Heart right ventricle (tissue), 16 donors: ENCODE results near the gene PAN2. TPM values are rescaled to one million over a fixed set of nuclear protein-coding genes. Genes with fewer than 3 reads are reported as not detected.
"Not testable (repeated sequence)": the region's sequence is repeated elsewhere in the genome, so short reads cannot be mapped to it uniquely, and the experiment has no call there.

Experiments used
- ATAC-seq, 8 donors: fragments of 200-7000 bp; cut with Tn5 transposase; one replicate each; pipeline ENCODE4 v1.9.1; 2020; ENCODE audit warnings: mild to moderate bottlenecking in 8 of 8, moderate library complexity in 8 of 8, moderate number of reproducible peaks in 1 of 8
- DNase-seq, 2 donors: peaks; one replicate each; pipeline ENCODE4 v3.0.0-alpha.2; 2020
- H3K27ac ChIP-seq, 10 donors: fragments of 200-600 bp; sonication (generic) in 2 of 10; one replicate each; pipeline versions ENCODE4 v1.5.0 to v1.8.0; 2020 to 2022; ENCODE audit warnings: mild to moderate bottlenecking in 3 of 10
- H3K27me3 ChIP-seq, 7 donors: fragments of 200-600 bp; one replicate each; pipeline ENCODE4 v1.8.0; 2021 to 2022; ENCODE audit warnings: mild to moderate bottlenecking in 2 of 7
- H3K36me3 ChIP-seq, 9 donors: fragments of 200-600 bp; sonication (generic) in 1 of 9; one replicate each; pipeline versions ENCODE4 v1.5.0 to v1.8.0; 2020 to 2022; ENCODE audit warnings: mild to moderate bottlenecking in 2 of 9
- H3K4me1 ChIP-seq, 9 donors: fragments of 200-600 bp; sonication (generic) in 1 of 9; one replicate each; pipeline versions ENCODE4 v1.5.0 to v1.8.0; 2020 to 2022; ENCODE audit warnings: mild to moderate bottlenecking in 4 of 9
- H3K4me3 ChIP-seq, 10 donors: fragments of 200-600 bp; sonication (generic) in 2 of 10; one replicate each; pipeline versions ENCODE4 v1.5.0 to v1.8.0; 2020 to 2022; ENCODE audit warnings: mild to moderate bottlenecking in 7 of 10, moderate library complexity in 2 of 10
- H3K9me3 ChIP-seq, 11 donors: fragments of 200-600 bp in 10 of 11; sonication (generic) in 2 of 11; one replicate each; pipeline versions ENCODE4 v1.5.0 to v1.8.0; 2013 to 2022; ENCODE audit warnings: mild to moderate bottlenecking in 2 of 11, control low read depth in 1 of 11, moderate library complexity in 1 of 11
- CTCF ChIP-seq, 9 donors: fragments of 200-600 bp; sonication (generic) in 2 of 9; IDR thresholded peaks; one replicate each; pipeline versions ENCODE4 v1.5.0 to v1.8.0; 2021 to 2022; ENCODE audit warnings: antibody characterized with exemption in 9 of 9, mild to moderate bottlenecking in 5 of 9, moderate library complexity in 1 of 9
- WGBS, 2 donors: extraction: QIAGEN DNeasy Blood & Tissue Kit; methylation state at CpG; one replicate each; pipeline ENCODE4 v1.1.7; 2013; ENCODE audit warnings: inconsistent platforms in 1 of 2; 5-methylcytosine and 5-hydroxymethylcytosine counted together
- intact Hi-C, 10 donors: fragments of 100-400 bp; cut with DNase I; formaldehyde crosslinking; loops; one replicate each; pipeline versions ENCODE4 v1.11.1 to v1.14.2; 2022
- polyA plus RNA-seq, 2 donors: library from polyadenylated mRNA; stranded (reverse); fragments of 200-250 nt; gene quantifications; one replicate each; pipeline ENCODE4 v1.2.3, GENCODE V29; 2013
- total RNA-seq, 10 donors: library from RNA; stranded (reverse); fragmentation: NEBNext Ultra II Directional in 3 of 10; extraction: Animal tissue kit (Norgen Biotek cat#: 25700) in 3 of 10; gene quantifications; one replicate each; pipeline versions ENCODE4 v1.2.1 to v1.2.4, GENCODE V29; 2021 to 2023
- donor health status: Arrhythmogenic right ventricular cardiomyopathy.
- donor health status: ischemic (EF 13 %, LVEDD 7.1; RV severe dilation, severe dysfunction).
- donor health status: healthy with polysubstance abuse.
- donor health status: DM: no; HTN: yes; CAD: no.
- donor health status: DM: no; HTN: no; CAD: no.
- donor health status: ischemic (EF 25% LVEDD 6.9; RV normal size, moderate dysfunction).
- donor health status: ischemic (EF 25% LVEDD 5.7; RV mildly dilated, moderate dysfunction).
- donor health status: healthy.
- donor health status: DM: yes; HTN: yes; CAD: no.
- donor health status: Ischemic cardiomyopathy.
- donor health status: ischemic (EF 35%, LVEDD 5.7; RV mildly dilated, moderate dysfunction).
- donor health status: nonischemic (EF 11% LVEDD 7.7; RV severe dilation, severe dysfunction).
- donor health status: DM: yes; HTN: yes; CAD: no.
- donor health status: PGD.
- donor health status: ischemic (EF 29% LVEDD 5.4; RV normal size, mild dysfunction).
- donor health status: nonischemic (EF 23%, LVEDD 6.1; RV moderate dilation, normal function).

PAN2 gene
- total and polyA plus RNA-seq, 12 donors = 20.6 to 85.3 (median 38.1) TPM

GRCh38 chr12:56336361-56337167 is 2.8 kb upstream of the PAN2 start:
- no peaks in the 10 kb centered on the region for H3K27me3 ChIP-seq
- WGBS, 2 donors = 82 to 83% methylated on average over 8 to 9 of the region's 9 CpGs
- H3K27ac ChIP-seq = no peak overlapping the region
- intact Hi-C loops = loop anchor here in 4 of 10 donors (10.0 kb wide), 2 partner anchors 128 to 258 kb away; partner anchors contain the start of gene SPRYD4 (in 4 of the 4)
- no peak overlapping the region for H3K4me3 ChIP-seq
- no peak for TF ChIP-seq CTCF (IDR thresholded peaks at IDR 0.05)
- H3K9me3 ChIP-seq = no peaks in the 10 kb centered on the region
- ATAC-seq (no peak), DNase-seq (no peak)
- peaks cover 0 to 12% (median 0%) of the 10 kb centered on the region in 9 donors for H3K36me3 ChIP-seq
- H3K4me1 ChIP-seq = peaks cover 6 to 41% (median 15%) of the 10 kb centered on the region in 9 donors

- H3K36me3 ChIP-seq, ATAC-seq, DNase-seq, H3K4me3 ChIP-seq, H3K27ac ChIP-seq, H3K9me3 ChIP-seq, H3K27me3 ChIP-seq: not testable (repeated sequence)
- H3K4me1 ChIP-seq = peaks cover 6 to 41% (median 15%) of the 10 kb centered on the region in 9 donors
- WGBS, 2 donors = 95 to 96% methylated on average over 8 of the region's 8 CpGs
- intact Hi-C loops = loop anchor here in 4 of 10 donors (2.0 to 10.0 kb wide), 3 partner anchors 25 to 259 kb away; partner anchors contain the start of genes SPRYD4 (in 4 of the 4) and STAT2 (in 1 of the 4)
Observed at GRCh38 chr12:56335527-56335926, 1.7 kb upstream of the PAN2 start.

GRCh38 chr12:56334490-56334793 is 642 bp upstream of the PAN2 start:
- Histone ChIP-seq H3K36me3 (peaks cover 0 to 8% (median 0%) of the 10 kb centered on the region in 9 donors), H3K9me3 (no peaks in the 10 kb centered on the region), H3K4me1 (peaks cover 6 to 41% (median 15%) of the 10 kb centered on the region in 9 donors), H3K27ac (peak overlapping the region; percentile 84 to 97 (median 94)), H3K27me3 (no peaks in the 10 kb centered on the region), H3K4me3 (peak overlapping the region; percentile 52 to 73 (median 61))
- no peak for DNase-seq
- no peak for ATAC-seq
- WGBS, 2 donors = 5 to 7% methylated on average over 6 of the region's 6 CpGs
- intact Hi-C loops = loop anchor here in 4 of 10 donors (2.0 to 10.0 kb wide), 3 partner anchors 26 to 260 kb away; partner anchors contain the start of genes SPRYD4 (in 4 of the 4) and STAT2 (in 1 of the 4)
- TF ChIP-seq CTCF (IDR thresholded peaks at IDR 0.05) = no peak

- ATAC-seq (peak in 5 of 8 donors; percentile 7 to 49 (median 8)), DNase-seq (no peak)
- H3K27ac ChIP-seq = peak overlapping the region; percentile 84 to 97 (median 94)
- intact Hi-C loops = loop anchor here in 4 of 10 donors (10.0 kb wide), 2 partner anchors 132 to 262 kb away; partner anchors contain the start of gene SPRYD4 (in 4 of the 4)
- no peak for TF ChIP-seq CTCF (IDR thresholded peaks at IDR 0.05)
- peak overlapping the region; percentile 52 to 73 (median 61) for H3K4me3 ChIP-seq
- peaks cover 6 to 29% (median 15%) of the 10 kb centered on the region in 9 donors for H3K4me1 ChIP-seq
- no peaks in the 10 kb centered on the region for H3K27me3 ChIP-seq
- no peaks in the 10 kb centered on the region for H3K9me3 ChIP-seq
- peaks cover 0 to 18% (median 2%) of the 10 kb centered on the region in 9 donors for H3K36me3 ChIP-seq
- 25 to 26% methylated on average over 8 of the region's 8 CpGs for WGBS, 2 donors
Observed at GRCh38 chr12:56333197-56333678, 562 bp downstream of the PAN2 start.
